ENCODE data around the gene PRXL2B.

PRXL2B gene

GRCh38 chr1:2601721-2602303 lies 15.2 kb downstream of the PRXL2B start:
- no peak for DNase-seq

GRCh38 chr1:2602311-2602835 lies 15.8 kb downstream of the PRXL2B start:
- DNase-seq: no peak

- DNase-seq: no peak
These were observed 16.4 kb downstream of the PRXL2B start for GRCh38 chr1:2602866-2603520.

- DNase-seq: no peak
These were observed 17.1 kb downstream of the PRXL2B start for GRCh38 chr1:2603521-2604155.

GRCh38 chr1:2604156-2604843 lies 17.7 kb downstream of the PRXL2B start:
- no peak for DNase-seq

GRCh38 chr1:2604844-2605508 lies 18.4 kb downstream of the PRXL2B start:
- DNase-seq: no peak

- DNase-seq: no peak
These were observed 19.2 kb downstream of the PRXL2B start for GRCh38 chr1:2605509-2606395.

GRCh38 chr1:2606396-2606880 lies 19.9 kb downstream of the PRXL2B start:
- no peak for DNase-seq

- DNase-seq: no peak
These were observed 20.5 kb downstream of the PRXL2B start for GRCh38 chr1:2606881-2607621.

- no peak for DNase-seq
These were observed 21.1 kb downstream of the PRXL2B start for GRCh38 chr1:2607641-2608091.

- no peak for DNase-seq
These were observed 22.9 kb downstream of the PRXL2B start for GRCh38 chr1:2609319-2610035.

GRCh38 chr1:2610036-2610959 lies 23.7 kb downstream of the PRXL2B start:
- DNase-seq: no peak

- DNase-seq: no peak
These were observed 24.5 kb downstream of the PRXL2B start for GRCh38 chr1:2611031-2611501.

- no peak for DNase-seq
These were observed 25.3 kb downstream of the PRXL2B start for GRCh38 chr1:2611621-2612437.

- DNase-seq: no peak
These were observed 26.2 kb downstream of the PRXL2B start for GRCh38 chr1:2612591-2613365.

- no peak for DNase-seq
These were observed 27.6 kb downstream of the PRXL2B start for GRCh38 chr1:2614145-2614544.

- no peak for DNase-seq
These were observed 31.4 kb downstream of the PRXL2B start for GRCh38 chr1:2617971-2618470.

Data from Kasumi-1 (cell line).